H1 (cell line): ENCODE data around the gene ERGIC3. TPM values are rescaled to one million over a fixed set of nuclear protein-coding genes. Genes with fewer than 3 reads are reported as not detected.

Experiments
- CTCF ChIA-PET: fragments of 300-600 bp; sonication (Branson Sonifier 250); formaldehyde crosslinking; loops from one replicate; lab custom pipeline; 2021; ENCODE audit not compliant: partially characterized antibody; lab: Charles Lee
- POLR2A ChIA-PET: fragments of 300-600 bp; sonication (Branson Sonifier 250); formaldehyde crosslinking; loops from one replicate; lab custom pipeline; 2021; ENCODE audit warnings: inconsistent platforms; ENCODE audit not compliant: partially characterized antibody; lab: Charles Lee
- DNase-seq, 2 experiments: peaks; one replicate each; pipeline versions ENCODE4 v3.0.0 to v3.0.0-alpha.2; 2010 to 2022; ENCODE audit warnings: low spot score in 2 of 2, low read depth in 1 of 2, mixed read lengths in 1 of 2
- FAIRE-seq: peaks from 2 replicates; lab custom pipeline; 2011; peaks lifted over from hg19 to GRCh38; lab: Jason Lieb, UNC
- H2AFZ ChIP-seq: 2 replicates; pipeline ENCODE4 v1.8.1; 2012; ENCODE audit warnings: low read length, inconsistent platforms
- H2AK5ac ChIP-seq: 2 replicates; pipeline ENCODE4 v1.6.1; 2013; ENCODE audit warnings: low read depth, low read length
- H2BK120ac ChIP-seq: replicated peaks from 2 replicates; pipeline ENCODE3; 2013; ENCODE audit warnings: low read depth, low read length, inconsistent platforms
- H2BK12ac ChIP-seq: 2 replicates; pipeline ENCODE4 v1.6.1; 2013; ENCODE audit warnings: low read depth, low read length
- H2BK15ac ChIP-seq: 2 replicates; pipeline ENCODE4 v1.6.1; 2013; ENCODE audit warnings: low read length
- H2BK20ac ChIP-seq: 2 replicates; pipeline ENCODE4 v1.6.1; 2013; ENCODE audit warnings: low read length
- H2BK5ac ChIP-seq: 2 replicates; pipeline ENCODE4 v1.6.1; 2013; ENCODE audit warnings: low read depth, low read length
- H3K14ac ChIP-seq: 2 replicates; pipeline ENCODE4 v1.6.1; 2013; ENCODE audit warnings: inconsistent platforms; ENCODE audit not compliant: insufficient read length
- H3K18ac ChIP-seq: 2 replicates; pipeline ENCODE4 v1.6.1; 2013; ENCODE audit warnings: low read length; ENCODE audit errors: extremely low read depth
- H3K23ac ChIP-seq: 2 replicates; pipeline ENCODE4 v1.6.1; 2013; ENCODE audit warnings: inconsistent platforms; ENCODE audit not compliant: insufficient read length
- H3K23me2 ChIP-seq: 2 replicates; pipeline ENCODE4 v1.6.1; 2013; ENCODE audit warnings: low read depth, low read length
- H3K27ac ChIP-seq: 2 replicates; pipeline ENCODE4 v1.6.1; 2011; ENCODE audit warnings: low read depth, low read length, inconsistent platforms
- H3K27me3 ChIP-seq, 4 experiments: replicated peaks in 1 of 4; 1 replicate in 1 of 4; 2 replicates in 3 of 4; pipeline versions ENCODE4 v1.6.1 to v1.8.1; 2011 to 2013; ENCODE audit warnings: low read length in 3 of 4, mild to moderate bottlenecking in 3 of 4, inconsistent platforms in 2 of 4, mixed read lengths in 2 of 4, moderate library complexity in 1 of 4; ENCODE audit not compliant: control insufficient read depth in 3 of 4, insufficient read depth in 3 of 4; ENCODE audit errors: extremely low read depth in 1 of 4
- H3K36me3 ChIP-seq, 4 experiments: 2 replicates each; pipeline versions ENCODE4 v1.6.1 to v1.8.1; 2011 to 2013; ENCODE audit warnings: mild to moderate bottlenecking in 4 of 4, low read length in 3 of 4, moderate library complexity in 2 of 4, control low read depth in 1 of 4, inconsistent platforms in 1 of 4; ENCODE audit not compliant: insufficient read depth in 4 of 4, control insufficient read depth in 2 of 4
- H3K4ac ChIP-seq: replicated peaks from 2 replicates; pipeline ENCODE3; 2013; ENCODE audit warnings: low read length, low read depth, mixed read lengths, inconsistent platforms; ENCODE audit not compliant: insufficient read length
- H3K4me1 ChIP-seq, 4 experiments: replicated peaks in 1 of 4; 1 replicate in 1 of 4; 2 replicates in 3 of 4; pipeline versions ENCODE4 v1.6.1 to v1.8.1; 2011 to 2013; ENCODE audit warnings: low read length in 3 of 4, inconsistent platforms in 2 of 4, mixed read lengths in 1 of 4; ENCODE audit not compliant: insufficient read depth in 4 of 4, control insufficient read depth in 3 of 4
- H3K4me2 ChIP-seq, 2 experiments: 2 replicates each; pipeline versions ENCODE4 v1.6.1 to v1.8.1; 2011 to 2013; ENCODE audit warnings: low read depth in 2 of 2, low read length in 2 of 2, control low read depth in 1 of 2, inconsistent platforms in 1 of 2, mild to moderate bottlenecking in 1 of 2; ENCODE audit not compliant: insufficient read depth in 1 of 2
- H3K4me3 ChIP-seq, 4 experiments: fragments of 200-600, 300-600 bp in 1 of 4; sonication (generic), shearing (Covaris generic), sonication (Bioruptor Twin) in 1 of 4; 2 replicates each; pipeline versions ENCODE4 v1.5.1 to v1.8.1; 2011 to 2016; ENCODE audit warnings: low read length in 4 of 4, low read depth in 3 of 4, control low read depth in 2 of 4, inconsistent platforms in 2 of 4, mild to moderate bottlenecking in 2 of 4, mixed read lengths in 1 of 4, moderate library complexity in 1 of 4; ENCODE audit not compliant: insufficient read depth in 2 of 4; ENCODE audit errors: extremely low read depth in 1 of 4
- H3K56ac ChIP-seq: replicated peaks from 2 replicates; pipeline ENCODE3; 2013; ENCODE audit warnings: low read depth, mild to moderate bottlenecking, mixed read lengths, low read length, inconsistent platforms; ENCODE audit not compliant: insufficient read length
- H3K79me1 ChIP-seq: 2 replicates; pipeline ENCODE4 v1.6.1; 2013; ENCODE audit warnings: low read depth, low read length, control low read depth
- H3K79me2 ChIP-seq, 2 experiments: 2 replicates each; pipeline versions ENCODE4 v1.6.1 to v1.8.1; 2012 to 2013; ENCODE audit warnings: low read length in 2 of 2, mild to moderate bottlenecking in 2 of 2, inconsistent platforms in 1 of 2; ENCODE audit not compliant: insufficient read depth in 2 of 2, control insufficient read depth in 1 of 2
- H3K9ac ChIP-seq, 4 experiments: replicated peaks in 1 of 4; 1 replicate in 1 of 4; 2 replicates in 3 of 4; pipeline versions ENCODE4 v1.6.1 to v1.8.1; 2011 to 2013; ENCODE audit warnings: low read depth in 3 of 4, low read length in 3 of 4, control low read depth in 2 of 4, mild to moderate bottlenecking in 2 of 4, moderate library complexity in 2 of 4, inconsistent platforms in 1 of 4; ENCODE audit errors: extremely low read depth in 1 of 4
- H3K9me3 ChIP-seq, 2 experiments: 2 replicates each; pipeline versions ENCODE4 v1.6.1 to v1.8.1; 2012 to 2013; ENCODE audit warnings: mild to moderate bottlenecking in 2 of 2, moderate library complexity in 2 of 2, control low read depth in 1 of 2, inconsistent platforms in 1 of 2, low read depth in 1 of 2, low read length in 1 of 2, mixed read lengths in 1 of 2; ENCODE audit not compliant: insufficient read depth in 2 of 2
- H4K20me1 ChIP-seq, 2 experiments: replicated peaks in 1 of 2; 2 replicates each; pipeline versions ENCODE3 to v1.8.1; 2011 to 2013; ENCODE audit warnings: inconsistent platforms in 2 of 2, low read length in 2 of 2, mild to moderate bottlenecking in 1 of 2; ENCODE audit not compliant: insufficient read depth in 2 of 2, control insufficient read depth in 1 of 2
- H4K5ac ChIP-seq: 2 replicates; pipeline ENCODE4 v1.6.1; 2013; ENCODE audit warnings: low read length, low read depth, mixed read lengths, inconsistent platforms; ENCODE audit not compliant: insufficient read length
- H4K8ac ChIP-seq: 2 replicates; pipeline ENCODE4 v1.8.0; 2013; ENCODE audit warnings: mild to moderate bottlenecking, moderate library complexity, low read length, inconsistent platforms; ENCODE audit not compliant: insufficient read depth; ENCODE audit errors: extremely low read depth
- H4K91ac ChIP-seq: replicated peaks from 2 replicates; pipeline ENCODE3; 2013; ENCODE audit warnings: low read length, mixed read lengths, inconsistent platforms; ENCODE audit not compliant: insufficient read length
- ATF3 ChIP-seq: IDR thresholded peaks from 2 replicates; pipeline ENCODE4 v1.6.1; 2011; ENCODE audit warnings: low read depth, mild to moderate bottlenecking, low read length; ENCODE audit not compliant: insufficient read depth
- BCL11A ChIP-seq, 2 experiments: IDR thresholded peaks; one replicate each; pipeline ENCODE4 v1.6.1; 2011; ENCODE audit warnings: low read depth in 2 of 2, low read length in 2 of 2, mild to moderate bottlenecking in 2 of 2
- HDAC2 ChIP-seq, 2 experiments: fragments of 300-600 bp in 1 of 2; sonication (generic) in 1 of 2; IDR thresholded peaks; 2 replicates each; pipeline ENCODE4 v1.6.1; 2011 to 2012; ENCODE audit warnings: low read depth in 2 of 2, low read length in 2 of 2, mild to moderate bottlenecking in 2 of 2, moderate library complexity in 2 of 2, borderline replicate concordance in 1 of 2, inconsistent platforms in 1 of 2
- HDAC6 ChIP-seq: IDR thresholded peaks from one replicate; pipeline ENCODE4 v1.7.1; 2012; ENCODE audit warnings: low read depth, mild to moderate bottlenecking, inconsistent platforms, low read length, moderate library complexity
- JUN ChIP-seq: IDR thresholded peaks from 2 replicates; pipeline ENCODE4 v1.6.1; 2011; ENCODE audit warnings: low read depth, mild to moderate bottlenecking, improper control_type of control experiment, low read length
- KDM4A ChIP-seq: IDR thresholded peaks from one replicate; pipeline ENCODE4 v1.7.1; 2012; ENCODE audit warnings: low read depth, mild to moderate bottlenecking, moderate library complexity, low read length, inconsistent platforms; ENCODE audit not compliant: severe bottlenecking
- SIX5 ChIP-seq: IDR thresholded peaks from 2 replicates; pipeline ENCODE4 v1.6.1; 2011; ENCODE audit warnings: mild to moderate bottlenecking, low read depth, low read length
- SRF ChIP-seq: IDR thresholded peaks from 2 replicates; pipeline ENCODE4 v1.6.1; 2011; ENCODE audit warnings: mild to moderate bottlenecking, low read depth, low read length, moderate library complexity
- TAF1 ChIP-seq: IDR thresholded peaks from 2 replicates; pipeline ENCODE4 v1.6.1; 2011; ENCODE audit warnings: mild to moderate bottlenecking, low read depth, low read length
- TBP ChIP-seq: IDR thresholded peaks from 2 replicates; pipeline ENCODE4 v1.6.1; 2011; ENCODE audit warnings: low read depth, low read length, improper control_type of control experiment
- WGBS, 2 experiments: shearing (Covaris generic) in 1 of 2; methylation state at CpG; one replicate each; pipeline versions ENCODE4 v1.1.6 to v1.1.7; 2013 to 2015; ENCODE audit warnings: low lambda C conversion rate in 2 of 2, mixed read lengths in 2 of 2, inconsistent platforms in 1 of 2, low coverage in 1 of 2, missing lambda C conversion rate in 1 of 2; ENCODE audit not compliant: insufficient replicate concordance in 2 of 2, insufficient coverage in 1 of 2, insufficient read length in 1 of 2; ENCODE audit errors: extremely low coverage in 1 of 2, missing lambda C conversion rate in 1 of 2; 5-methylcytosine and 5-hydroxymethylcytosine counted together
- polyA plus RNA-seq, 7 experiments: library from polyadenylated mRNA; depleted of rRNA in 3 of 7; stranded (reverse) in 5 of 7; unstranded in 2 of 7; fragments of >200 nt in 5 of 7; fragments of 200-250 nt in 2 of 7; gene quantifications; 1 replicate in 5 of 7; 2 replicates in 1 of 7; 4 replicates in 1 of 7; pipeline versions ENCODE4 v1.2.1 to v1.2.3, GENCODE V29; 2011 to 2013; ENCODE audit warnings: missing spikeins in 2 of 7, mixed read lengths in 2 of 7
- total RNA-seq: library from RNA; stranded (reverse); fragmentation: NEBNext Ultra II Directional; extraction: Animal tissue kit (Norgen Biotek cat#: 25700); gene quantifications from 2 replicates; pipeline ENCODE4 v1.2.1, GENCODE V29; 2021

Gene ERGIC3
- total and polyA plus RNA-seq, 2 of the 8 experiments (the other 6 are each of a cell fraction or from before 2014, with no cell fraction given): 178 to 341 TPM

- Histone ChIP-seq H2BK12ac (no peak overlapping the region), H3K23me2 (peaks cover 3% of the 10 kb centered on the region; the same call in 1 of the 2 replicates), H3K4me3 (no peak overlapping the region), H3K79me1 (no peaks in the 10 kb centered on the region), H3K36me3 (no peaks in the 10 kb centered on the region), H3K9me3 (no peaks in the 10 kb centered on the region), H3K23ac (no peak overlapping the region), H3K9ac (no peak overlapping the region), H3K14ac (no peak overlapping the region)
- CTCF ChIA-PET: interaction anchor here (0.6 to 1.4 kb wide), 3 partner anchors 14 to 692 kb away, joined by 3 read pairs; no protein-coding TSS in a partner anchor
- TF ChIP-seq SIX5 (no peak), BCL11A (IDR thresholded peaks at IDR 0.05; ENCODE audit: low read depth in 2 of 2, low read length in 2 of 2) (no peak), HDAC2 (IDR thresholded peaks at IDR 0.05; ENCODE audit: borderline replicate concordance in 1 of 2, low read depth in 2 of 2, low read length in 2 of 2) (no peak), KDM4A (no peak), TAF1 (no peak), ATF3 (no peak), SRF (no peak), JUN (no peak), HDAC6 (no peak), TBP (no peak)
- TF ChIP-seq, all 59 proteins: peak for 0
- Histone ChIP-seq H3K27me3 (no peaks in the 10 kb centered on the region), H4K8ac (no peak overlapping the region), H2BK120ac (no peak overlapping the region), H4K91ac (no peak overlapping the region), H2AFZ (no peak overlapping the region), H2BK5ac (no peak overlapping the region), H3K4me1 (no peaks in the 10 kb centered on the region), H4K5ac (no peak overlapping the region), H4K20me1 (no peaks in the 10 kb centered on the region), H3K4ac (no peak overlapping the region), H3K27ac (no peak overlapping the region), H2AK5ac (no peak overlapping the region), H2BK15ac (no peak overlapping the region), H3K18ac (no peak overlapping the region), H2BK20ac (no peak overlapping the region), H3K79me2 (no peaks in the 10 kb centered on the region), H3K56ac (no peak overlapping the region), H3K4me2 (no peak overlapping the region)
- DNase-seq: no peak
- POLR2A ChIA-PET: interaction anchor here (1.5 kb wide), 1 partner anchor 28 kb away, joined by 3 read pairs; no protein-coding TSS in a partner anchor
- FAIRE-seq: no peak
- 92% methylated on average over 2 of the region's 2 CpGs; no CpG with 5 or more reads in 1 of the 2 experiments for WGBS, 2 experiments
Observed at GRCh38 chr20:35587436-35587835, 45.6 kb downstream of the ERGIC3 start.
